GM19467 (cell line): ENCODE results near the gene RWDD4.

Experiments
- ATAC-seq: cut with Tn5 transposase; IDR thresholded peaks from one replicate; pipeline ENCODE4 v1.9.1; 2021; ENCODE audit warnings: mild to moderate bottlenecking, moderate library complexity; ENCODE audit not compliant: unreplicated experiment

RWDD4 gene

GRCh38 chr4:183659029-183659871, at the start of gene RWDD4, which contains the start of gene TRAPPC11:
TSS of gene RWDD4 (minus strand) at chr4:183659185. CDS start at chr4:183658952, 233 bp downstream.
TSS of gene TRAPPC11 (plus strand) at chr4:183659293. CDS start at chr4:183663868, 4,575 bp downstream.
- peak; percentile 99 for ATAC-seq

GRCh38 chr4:183702492-183702891, 43.5 kb upstream of the RWDD4 start:
- no peak for ATAC-seq

GRCh38 chr4:183700407-183700806, 41.4 kb upstream of the RWDD4 start:
- no peak for ATAC-seq

- ATAC-seq: no peak
Observed at GRCh38 chr4:183698909-183699308, 39.9 kb upstream of the RWDD4 start.

- no peak for ATAC-seq
Observed at GRCh38 chr4:183691897-183692296, 32.9 kb upstream of the RWDD4 start.

GRCh38 chr4:183691006-183691405, 32.0 kb upstream of the RWDD4 start:
- ATAC-seq: no peak

- no peak for ATAC-seq
Observed at GRCh38 chr4:183688216-183688615, 29.2 kb upstream of the RWDD4 start.

- ATAC-seq: no peak
Observed at GRCh38 chr4:183686461-183686860, 27.5 kb upstream of the RWDD4 start.

- no peak for ATAC-seq
Observed at GRCh38 chr4:183681119-183681518, 22.1 kb upstream of the RWDD4 start.

GRCh38 chr4:183675625-183676024, 16.6 kb upstream of the RWDD4 start:
- ATAC-seq: no peak

GRCh38 chr4:183674153-183674552, 15.2 kb upstream of the RWDD4 start:
- no peak for ATAC-seq

- ATAC-seq: no peak
Observed at GRCh38 chr4:183670960-183671555, 12.1 kb upstream of the RWDD4 start.

- ATAC-seq: no peak
Observed at GRCh38 chr4:183670251-183670650, 11.3 kb upstream of the RWDD4 start.

- ATAC-seq: no peak
Observed at GRCh38 chr4:183666088-183666487, 7.1 kb upstream of the RWDD4 start.

GRCh38 chr4:183659872-183660242, 872 bp upstream of the RWDD4 start:
- no peak for ATAC-seq

- peak; percentile 29 for ATAC-seq
Observed at GRCh38 chr4:183658362-183659028, 490 bp downstream of the RWDD4 start.

GRCh38 chr4:183657564-183657963, 1.4 kb downstream of the RWDD4 start:
- ATAC-seq: no peak

- ATAC-seq: no peak
Observed at GRCh38 chr4:183645326-183645725, 13.7 kb downstream of the RWDD4 start.

- ATAC-seq: no peak
Observed at GRCh38 chr4:183639291-183639690, 19.7 kb downstream of the RWDD4 start.

GRCh38 chr4:183638436-183638835, 20.5 kb downstream of the RWDD4 start:
- ATAC-seq: no peak

GRCh38 chr4:183637461-183637860, 21.5 kb downstream of the RWDD4 start:
- ATAC-seq: no peak

GRCh38 chr4:183636923-183637322, 22.1 kb downstream of the RWDD4 start:
- no peak for ATAC-seq
